HCT116 (cell line): ENCODE data around the gene GSG1L. TPM values are rescaled to one million over a fixed set of nuclear protein-coding genes. Genes with fewer than 3 reads are reported as not detected.

Experiments
- ATAC-seq: fragments of 200-7000 bp; cut with Tn5 transposase; 2 replicates; pipeline ENCODE4 v1.9.1; 2020; ENCODE audit warnings: mild to moderate bottlenecking, moderate library complexity
- BruUV-seq: library from RNA; stranded (reverse); fragments of 400-500 nt; replicated peaks from 2 replicates; lab custom pipeline; 2021; lab: Mats Ljungman, UMichigan
- CTCF ChIA-PET: fragments of 300-600 bp; sonication (Branson Sonifier 250); formaldehyde crosslinking; loops from one replicate; lab custom pipeline; 2021; ENCODE audit warnings: antibody characterized with exemption; lab: Charles Lee
- POLR2A ChIA-PET: fragments of 300-600, 350-600 bp; sonication (Branson Sonifier 250); formaldehyde crosslinking; loops from one replicate; lab custom pipeline; 2021; ENCODE audit warnings: antibody characterized with exemption; lab: Charles Lee
- RAD21 ChIA-PET, 2 experiments: fragments of 300-600 bp; sonication (Branson Sonifier 250); formaldehyde crosslinking; loops; one replicate each; lab custom pipeline; 2023; ENCODE audit warnings: low total read pairs in 2 of 2; ENCODE audit not compliant: uncharacterized antibody in 2 of 2, unreplicated experiment in 2 of 2, low non-redundant PET in 1 of 2; lab: Charles Lee
- DNase-seq: peaks from one replicate; pipeline ENCODE4 v3.0.0-alpha.2; 2010; ENCODE audit warnings: low read depth, low spot score
- H2AFZ ChIP-seq: fragments of 200-600 bp; shearing (Covaris generic), sonication (generic); 2 replicates; pipeline ENCODE4 v1.6.1; 2017; ENCODE audit warnings: low read depth, mixed run types, mixed read lengths, antibody characterized with exemption, low read length; ENCODE audit not compliant: poor library complexity, severe bottlenecking
- H3K27ac ChIP-seq: 2 replicates; pipeline ENCODE4 v1.5.1; 2012; ENCODE audit warnings: low read depth, low read length
- H3K27me3 ChIP-seq: fragments of 200-600 bp; sonication (generic); 2 replicates; pipeline ENCODE4 v1.6.1; 2016; ENCODE audit warnings: mixed run types, low read length, mixed read lengths; ENCODE audit not compliant: insufficient read depth
- H3K36me3 ChIP-seq, 2 experiments: fragments of 200-500 bp in 1 of 2; fragments of 200-600 bp in 1 of 2; sonication (Bioruptor generic) in 1 of 2; sonication (generic) in 1 of 2; 2 replicates each; pipeline versions ENCODE4 v1.5.1 to v1.6.1; 2014 to 2016; ENCODE audit warnings: low read length in 2 of 2, inconsistent platforms in 1 of 2, mixed read lengths in 1 of 2, mixed run types in 1 of 2; ENCODE audit not compliant: insufficient read depth in 2 of 2, control insufficient read depth in 1 of 2
- H3K4me1 ChIP-seq, 2 experiments: fragments of 200-600 bp in 1 of 2; sonication (generic) in 1 of 2; 2 replicates each; pipeline versions ENCODE4 v1.5.1 to v1.6.1; 2012 to 2017; ENCODE audit warnings: low read length in 2 of 2, inconsistent platforms in 1 of 2, mild to moderate bottlenecking in 1 of 2, mixed read lengths in 1 of 2, mixed run types in 1 of 2, moderate library complexity in 1 of 2; ENCODE audit not compliant: insufficient read depth in 2 of 2, control insufficient read depth in 1 of 2
- H3K4me2 ChIP-seq: fragments of 200-600 bp; sonication (generic); 2 replicates; pipeline ENCODE4 v1.6.1; 2017; ENCODE audit warnings: mixed run types, low read length, mixed read lengths
- H3K4me3 ChIP-seq, 2 experiments: fragments of 200-600 bp in 1 of 2; sonication (generic) in 1 of 2; replicated peaks in 1 of 2; 2 replicates each; pipeline ENCODE4 v1.5.1; 2011 to 2016; ENCODE audit warnings: low read length in 2 of 2, control low read depth in 1 of 2, low read depth in 1 of 2, mild to moderate bottlenecking in 1 of 2, mixed read lengths in 1 of 2, mixed run types in 1 of 2
- H3K79me2 ChIP-seq: fragments of 200-600 bp; sonication (generic); 2 replicates; pipeline ENCODE4 v1.6.1; 2017; ENCODE audit warnings: mild to moderate bottlenecking, mixed run types, low read length, moderate library complexity, mixed read lengths; ENCODE audit not compliant: insufficient read depth
- H3K9ac ChIP-seq: fragments of 200-600 bp; sonication (generic); 2 replicates; pipeline ENCODE4 v1.6.1; 2016; ENCODE audit warnings: low read length, mixed read lengths
- H3K9me2 ChIP-seq: fragments of 200-600 bp; sonication (generic), shearing (Covaris generic); 2 replicates; pipeline ENCODE4 v1.6.1; 2017; ENCODE audit warnings: mixed run types, mild to moderate bottlenecking, moderate library complexity; ENCODE audit not compliant: insufficient read depth
- H3K9me3 ChIP-seq, 2 experiments: fragments of 200-500 bp in 1 of 2; fragments of 200-600 bp in 1 of 2; sonication (Bioruptor generic) in 1 of 2; sonication (generic) in 1 of 2; 2 replicates each; pipeline ENCODE4 v1.6.1; 2014 to 2017; ENCODE audit warnings: low read length in 2 of 2, mixed read lengths in 2 of 2, inconsistent platforms in 1 of 2, low read depth in 1 of 2, mild to moderate bottlenecking in 1 of 2, mixed run types in 1 of 2, moderate library complexity in 1 of 2; ENCODE audit not compliant: control insufficient read depth in 1 of 2, insufficient read depth in 1 of 2
- H4K20me1 ChIP-seq: fragments of 200-600 bp; sonication (generic), shearing (Covaris generic); 2 replicates; pipeline ENCODE4 v1.6.1; 2017; ENCODE audit warnings: mixed run types, mild to moderate bottlenecking, moderate library complexity; ENCODE audit not compliant: insufficient read depth
- CBX3 ChIP-seq: IDR thresholded peaks from 2 replicates; pipeline ENCODE4 v1.6.1; 2012; ENCODE audit warnings: low read depth
- CEBPB ChIP-seq: IDR thresholded peaks from 2 replicates; pipeline ENCODE4 v1.6.1; 2012; ENCODE audit warnings: low read depth
- ELF1 ChIP-seq: IDR thresholded peaks from 2 replicates; pipeline ENCODE4 v1.6.1; 2012; ENCODE audit warnings: low read depth, borderline replicate concordance
- EZH2 ChIP-seq: fragments of 200-600 bp; sonication (generic); IDR thresholded peaks from 2 replicates; pipeline ENCODE4 v1.6.1; 2017; ENCODE audit warnings: antibody characterized with exemption, mixed run types
- FOSL1 ChIP-seq: IDR thresholded peaks from 2 replicates; pipeline ENCODE4 v1.6.1; 2012; ENCODE audit warnings: low read depth
- JUND ChIP-seq: IDR thresholded peaks from 2 replicates; pipeline ENCODE4 v1.6.1; 2012
- POLR2AphosphoS5 ChIP-seq: IDR thresholded peaks from 2 replicates; pipeline ENCODE4 v1.6.1; 2011; ENCODE audit warnings: mild to moderate bottlenecking, low read depth, low read length, moderate library complexity
- SP1 ChIP-seq: IDR thresholded peaks from 2 replicates; pipeline ENCODE4 v1.6.1; 2012; ENCODE audit warnings: low read depth
- TCF7L2 ChIP-seq: IDR thresholded peaks from 2 replicates; pipeline ENCODE4 v1.7.0; 2011; ENCODE audit warnings: borderline replicate concordance, inconsistent platforms; ENCODE audit not compliant: insufficient read depth, insufficient read length; ENCODE audit errors: extremely low read depth
- YY1 ChIP-seq: IDR thresholded peaks from 2 replicates; pipeline ENCODE4 v1.6.1; 2011; ENCODE audit warnings: low read length, low read depth, moderate library complexity, mild to moderate bottlenecking; ENCODE audit not compliant: insufficient replicate concordance; ENCODE audit errors: extremely low read depth
- ZFX ChIP-seq: fragments of 450-650 bp; IDR thresholded peaks from 2 replicates; pipeline ENCODE4 v1.6.1; 2017
- ZNF274 ChIP-seq: fragments of 200-500 bp; sonication (Bioruptor generic); IDR thresholded peaks from 2 replicates; pipeline ENCODE4 v1.6.1; 2014; ENCODE audit warnings: mild to moderate bottlenecking, low read depth, low read length, inconsistent platforms
- intact Hi-C: fragments of 100-400 bp; cut with micrococcal nuclease; formaldehyde crosslinking; loops from 2 replicates; pipeline ENCODE4 v1.10.0; 2022
- total RNA-seq: library from RNA; stranded (reverse); gene quantifications from one replicate; pipeline ENCODE4 v1.2.1, GENCODE V29; 2021; ENCODE audit not compliant: unreplicated experiment
- TF ChIP-seq, protein P1 (sequence below), 3 experiments: fragments of 200-600 bp in 1 of 3; sonication (generic) in 1 of 3; IDR thresholded peaks in 2 of 3; conservative IDR thresholded peaks in 1 of 3; 2 replicates each; pipeline ENCODE4 v1.5.1; 2012 to 2017; ENCODE audit warnings: low read depth in 2 of 3, low read length in 2 of 3, antibody characterized with exemption in 1 of 3, borderline replicate concordance in 1 of 3, control low read depth in 1 of 3, mild to moderate bottlenecking in 1 of 3, mixed read lengths in 1 of 3, mixed run types in 1 of 3, moderate library complexity in 1 of 3; ENCODE audit not compliant: insufficient read depth in 1 of 3

Gene GSG1L
- total RNA-seq, 1 experiment from 2014 or later: not detected

DNA sequence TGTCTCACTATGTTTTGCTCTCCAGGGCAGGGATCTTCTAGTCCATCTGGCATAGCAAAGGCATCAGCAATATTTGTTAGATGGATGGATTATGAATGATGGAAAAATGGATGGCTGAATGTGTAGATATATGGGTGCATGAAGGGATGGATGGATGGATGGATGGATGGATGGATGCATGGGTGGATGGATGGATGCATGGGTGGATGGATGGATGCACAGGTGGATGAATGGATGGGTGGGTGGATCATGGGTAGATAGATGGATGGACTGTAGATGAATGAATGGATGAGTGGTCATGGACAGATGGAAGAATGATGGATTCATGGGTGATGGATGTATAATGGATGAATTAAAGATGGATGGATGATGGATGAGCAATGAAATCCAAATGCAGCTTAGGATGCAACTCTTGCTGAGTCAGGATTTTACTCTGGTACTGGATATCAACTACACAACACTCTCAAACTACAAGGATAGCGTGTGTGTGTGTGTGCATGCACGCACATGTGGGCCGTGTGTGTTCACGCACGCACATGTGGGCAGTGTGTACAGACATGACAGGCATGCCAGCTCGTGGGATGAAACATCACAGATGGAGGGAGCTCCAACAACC lies 34.0 kb downstream of the GSG1L start:
- Histone ChIP-seq H3K4me1 (no peaks in the 10 kb centered on the region), H3K9me3 (no peaks in the 10 kb centered on the region), H4K20me1 (no peaks in the 10 kb centered on the region), H3K9me2 (no peaks in the 10 kb centered on the region), H3K9ac (no peak overlapping the region), H3K27me3 (peaks cover 35% of the 10 kb centered on the region; the same call in 1 of the 2 replicates), H2AFZ (no peak overlapping the region), H3K4me2 (no peak overlapping the region), H3K27ac (no peak overlapping the region), H3K4me3 (no peak overlapping the region), H3K79me2 (no peaks in the 10 kb centered on the region), H3K36me3 (no peaks in the 10 kb centered on the region)
- POLR2A ChIA-PET: no interaction called here
- TF ChIP-seq FOSL1: no peak
- RAD21 ChIA-PET: no interaction called here
- no TSS peak for BruUV-seq
- no peak for DNase-seq
- CTCF ChIA-PET: no interaction called here
- no peak for ATAC-seq
- intact Hi-C loops: no loop called here

- no peak overlapping the region for H3K4me3 ChIP-seq
- ChIA-PET RAD21 (no interaction called here), POLR2A (no interaction called here), CTCF (no interaction called here)
- no peaks in the 10 kb centered on the region for H3K9me3 ChIP-seq
- no peak overlapping the region for H3K27ac ChIP-seq
- H3K4me2 ChIP-seq: no peak overlapping the region
- intact Hi-C loops: no loop called here
- no peaks in the 10 kb centered on the region for H3K4me1 ChIP-seq
- no peak overlapping the region for H2AFZ ChIP-seq
- H4K20me1 ChIP-seq: no peaks in the 10 kb centered on the region
- no peaks in the 10 kb centered on the region for H3K9me2 ChIP-seq
- ATAC-seq (peak; percentile 42; the same call in 1 of the 2 replicates), DNase-seq (no peak)
- BruUV-seq: no TSS peak
- no peaks in the 10 kb centered on the region for H3K79me2 ChIP-seq
- H3K27me3 ChIP-seq: peaks cover 19% of the 10 kb centered on the region; the same call in 1 of the 2 replicates
- no peaks in the 10 kb centered on the region for H3K36me3 ChIP-seq
- TF ChIP-seq FOSL1 (no peak), TCF7L2 (no peak), YY1 (no peak), SP1 (no peak), ELF1 (no peak), CEBPB (no peak), EZH2 (no peak), CBX3 (no peak), ZNF274 (no peak), JUND (no peak), POLR2AphosphoS5 (no peak), ZFX (no peak)
- TF ChIP-seq, protein P1, sequence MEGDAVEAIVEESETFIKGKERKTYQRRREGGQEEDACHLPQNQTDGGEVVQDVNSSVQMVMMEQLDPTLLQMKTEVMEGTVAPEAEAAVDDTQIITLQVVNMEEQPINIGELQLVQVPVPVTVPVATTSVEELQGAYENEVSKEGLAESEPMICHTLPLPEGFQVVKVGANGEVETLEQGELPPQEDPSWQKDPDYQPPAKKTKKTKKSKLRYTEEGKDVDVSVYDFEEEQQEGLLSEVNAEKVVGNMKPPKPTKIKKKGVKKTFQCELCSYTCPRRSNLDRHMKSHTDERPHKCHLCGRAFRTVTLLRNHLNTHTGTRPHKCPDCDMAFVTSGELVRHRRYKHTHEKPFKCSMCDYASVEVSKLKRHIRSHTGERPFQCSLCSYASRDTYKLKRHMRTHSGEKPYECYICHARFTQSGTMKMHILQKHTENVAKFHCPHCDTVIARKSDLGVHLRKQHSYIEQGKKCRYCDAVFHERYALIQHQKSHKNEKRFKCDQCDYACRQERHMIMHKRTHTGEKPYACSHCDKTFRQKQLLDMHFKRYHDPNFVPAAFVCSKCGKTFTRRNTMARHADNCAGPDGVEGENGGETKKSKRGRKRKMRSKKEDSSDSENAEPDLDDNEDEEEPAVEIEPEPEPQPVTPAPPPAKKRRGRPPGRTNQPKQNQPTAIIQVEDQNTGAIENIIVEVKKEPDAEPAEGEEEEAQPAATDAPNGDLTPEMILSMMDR (IDR thresholded peaks at IDR 0.05 in 2 of 3, conservative IDR thresholded peaks at IDR 0.05 in 1 of 3; ENCODE audit: borderline replicate concordance in 1 of 3, insufficient read depth in 1 of 3, low read depth in 2 of 3, low read length in 2 of 3): no peak
- no peak overlapping the region for H3K9ac ChIP-seq
Observed at GRCh38 chr16:28027055-28027454, 36.5 kb downstream of the GSG1L start.
